ENCODE data around the gene PROC.

DNA sequence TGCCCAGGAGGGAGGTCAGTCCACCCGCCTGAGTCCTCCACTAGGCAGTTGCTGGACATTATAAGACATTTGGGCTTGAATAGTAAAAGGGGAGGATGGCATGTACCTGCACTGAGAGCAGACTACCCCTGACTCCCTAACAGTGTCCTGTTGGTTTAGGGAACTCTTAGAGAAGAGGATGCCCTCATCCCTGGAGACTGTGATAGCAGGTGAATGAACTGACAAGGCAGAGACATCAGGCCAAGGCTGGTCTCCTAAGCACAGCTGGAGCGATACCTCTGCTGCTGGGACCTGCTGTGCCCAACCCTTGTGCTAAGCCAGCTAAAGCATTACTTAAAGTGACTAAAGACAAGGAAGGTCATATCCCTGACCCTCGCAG is 34.8 kb downstream of the PROC start:
- TF ChIP-seq TAF1 (IDR thresholded peaks at IDR 0.05; ENCODE audit: low read depth, low read length) (no peak), POLR2A (IDR thresholded peaks at IDR 0.05; ENCODE audit: low read depth, low read length) (no peak), POLR2AphosphoS5 (IDR thresholded peaks at IDR 0.05; ENCODE audit: low read depth, low read length) (no peak), PAX5 (IDR thresholded peaks at IDR 0.05; ENCODE audit: insufficient read depth, low read length, severe bottlenecking) (no peak), POU2F2 (IDR thresholded peaks at IDR 0.05; ENCODE audit: low read depth, low read length) (no peak), SPI1 (IDR thresholded peaks at IDR 0.05; ENCODE audit: low read depth, low read length) (no peak)
